Neuron (in vitro differentiated cells): ENCODE results near the gene GPD1L.

Experiments used
- H2AFZ ChIP-seq: one replicate; pipeline ENCODE4 v1.6.1; 2013; ENCODE audit warnings: low read depth, mild to moderate bottlenecking, inconsistent platforms, low read length, moderate library complexity
- H3K27me3 ChIP-seq: one replicate; pipeline ENCODE4 v1.6.1; 2013; ENCODE audit warnings: low read length; ENCODE audit not compliant: insufficient read depth
- H3K36me3 ChIP-seq: one replicate; pipeline ENCODE4 v1.6.1; 2013; ENCODE audit warnings: low read length; ENCODE audit not compliant: insufficient read depth
- H3K4me1 ChIP-seq: one replicate; pipeline ENCODE4 v1.6.1; 2013; ENCODE audit warnings: low read length; ENCODE audit not compliant: insufficient read depth
- H3K4me3 ChIP-seq: 2 replicates; pipeline ENCODE4 v1.5.1; 2013; ENCODE audit warnings: mild to moderate bottlenecking, low read length, moderate library complexity
- H3K9me3 ChIP-seq: one replicate; pipeline ENCODE4 v1.6.1; 2013; ENCODE audit warnings: low read length

GPD1L gene

GRCh38 chr3:32154205-32154579, 47.8 kb downstream of the GPD1L start:
- Histone ChIP-seq H3K36me3 (no peaks in the 10 kb centered on the region), H2AFZ (no peak overlapping the region), H3K4me3 (no peak overlapping the region), H3K27me3 (no peaks in the 10 kb centered on the region), H3K9me3 (no peaks in the 10 kb centered on the region), H3K4me1 (no peaks in the 10 kb centered on the region)

- Histone ChIP-seq H3K4me3 (no peak overlapping the region), H3K9me3 (no peaks in the 10 kb centered on the region), H2AFZ (no peak overlapping the region), H3K4me1 (no peaks in the 10 kb centered on the region), H3K36me3 (no peaks in the 10 kb centered on the region), H3K27me3 (no peaks in the 10 kb centered on the region)
Observed at GRCh38 chr3:32155117-32155516, 48.7 kb downstream of the GPD1L start.

GRCh38 chr3:32157600-32158264, 51.3 kb downstream of the GPD1L start:
- no peak overlapping the region for H2AFZ ChIP-seq
- H3K27me3 ChIP-seq, result no peaks in the 10 kb centered on the region
- H3K4me1 ChIP-seq, result no peaks in the 10 kb centered on the region
- no peaks in the 10 kb centered on the region for H3K9me3 ChIP-seq
- no peaks in the 10 kb centered on the region for H3K36me3 ChIP-seq
- H3K4me3 ChIP-seq, result no peak overlapping the region

- no peak overlapping the region for H3K4me3 ChIP-seq
- no peak overlapping the region for H2AFZ ChIP-seq
- no peaks in the 10 kb centered on the region for H3K27me3 ChIP-seq
- H3K9me3 ChIP-seq, result no peaks in the 10 kb centered on the region
- H3K36me3 ChIP-seq, result no peaks in the 10 kb centered on the region
- H3K4me1 ChIP-seq, result no peaks in the 10 kb centered on the region
Observed at GRCh38 chr3:32160706-32161214, 54.3 kb downstream of the GPD1L start.

GRCh38 chr3:32165442-32165841, 59.0 kb downstream of the GPD1L start:
- Histone ChIP-seq H2AFZ (no peak overlapping the region), H3K9me3 (no peaks in the 10 kb centered on the region), H3K4me3 (no peak overlapping the region), H3K36me3 (no peaks in the 10 kb centered on the region), H3K4me1 (no peaks in the 10 kb centered on the region), H3K27me3 (no peaks in the 10 kb centered on the region)

- H3K36me3 ChIP-seq, result no peaks in the 10 kb centered on the region
- no peak overlapping the region for H2AFZ ChIP-seq
- no peaks in the 10 kb centered on the region for H3K4me1 ChIP-seq
- peaks cover 4% of the 10 kb centered on the region for H3K9me3 ChIP-seq
- H3K27me3 ChIP-seq, result no peaks in the 10 kb centered on the region
- H3K4me3 ChIP-seq, result no peak overlapping the region
Observed at GRCh38 chr3:32166654-32167053, 60.2 kb downstream of the GPD1L start.

GRCh38 chr3:32172420-32172819, 66.0 kb downstream of the GPD1L start:
- Histone ChIP-seq H3K27me3 (no peaks in the 10 kb centered on the region), H3K4me3 (no peak overlapping the region), H3K9me3 (peaks cover 7% of the 10 kb centered on the region), H2AFZ (no peak overlapping the region), H3K4me1 (no peaks in the 10 kb centered on the region), H3K36me3 (no peaks in the 10 kb centered on the region)

GRCh38 chr3:32175607-32176197, 69.3 kb downstream of the GPD1L start:
- no peak overlapping the region for H3K4me3 ChIP-seq
- no peak overlapping the region for H2AFZ ChIP-seq
- peaks cover 6% of the 10 kb centered on the region for H3K9me3 ChIP-seq

GRCh38 chr3:32176989-32177701, 70.7 kb downstream of the GPD1L start:
- Histone ChIP-seq H2AFZ (no peak overlapping the region), H3K27me3 (no peaks in the 10 kb centered on the region), H3K4me3 (no peak overlapping the region), H3K36me3 (no peaks in the 10 kb centered on the region), H3K4me1 (no peaks in the 10 kb centered on the region), H3K9me3 (peaks cover 2% of the 10 kb centered on the region)

More at GRCh38 chr3:32175607-32176197, 69.3 kb downstream of the GPD1L start:
- Histone ChIP-seq H3K4me1 (no peaks in the 10 kb centered on the region), H3K36me3 (no peaks in the 10 kb centered on the region), H3K27me3 (no peaks in the 10 kb centered on the region)

- H3K4me3 ChIP-seq, result no peak overlapping the region
- H3K27me3 ChIP-seq, result no peaks in the 10 kb centered on the region
- H2AFZ ChIP-seq, result no peak overlapping the region
- no peaks in the 10 kb centered on the region for H3K9me3 ChIP-seq
- H3K36me3 ChIP-seq, result no peaks in the 10 kb centered on the region
- no peaks in the 10 kb centered on the region for H3K4me1 ChIP-seq
Observed at GRCh38 chr3:32177702-32178198, 71.3 kb downstream of the GPD1L start.

GRCh38 chr3:32180141-32180784, 73.8 kb downstream of the GPD1L start:
- no peak overlapping the region for H2AFZ ChIP-seq
- H3K27me3 ChIP-seq, result no peaks in the 10 kb centered on the region
- H3K4me1 ChIP-seq, result no peaks in the 10 kb centered on the region
- no peaks in the 10 kb centered on the region for H3K9me3 ChIP-seq
- no peaks in the 10 kb centered on the region for H3K36me3 ChIP-seq
- H3K4me3 ChIP-seq, result no peak overlapping the region

- H3K36me3 ChIP-seq, result no peaks in the 10 kb centered on the region
- no peaks in the 10 kb centered on the region for H3K27me3 ChIP-seq
- peaks cover 4% of the 10 kb centered on the region for H3K4me1 ChIP-seq
- H3K9me3 ChIP-seq, result no peaks in the 10 kb centered on the region
- H2AFZ ChIP-seq, result no peak overlapping the region
- H3K4me3 ChIP-seq, result no peak overlapping the region
Observed at GRCh38 chr3:32181365-32181764, 74.9 kb downstream of the GPD1L start.

GRCh38 chr3:32181796-32182195, 75.4 kb downstream of the GPD1L start:
- H3K27me3 ChIP-seq, result no peaks in the 10 kb centered on the region
- H3K9me3 ChIP-seq, result no peaks in the 10 kb centered on the region
- H3K36me3 ChIP-seq, result no peaks in the 10 kb centered on the region
- no peak overlapping the region for H2AFZ ChIP-seq
- H3K4me1 ChIP-seq, result peaks cover 9% of the 10 kb centered on the region
- no peak overlapping the region for H3K4me3 ChIP-seq
